Activated T-helper 17 cell treated with anti-CD3 and anti-CD28 coated beads, Interleukin-2, amount 50 U/mL, for 72 hours (primary cell): ENCODE results near the gene MXRA8. TPM values are rescaled to one million over a fixed set of nuclear protein-coding genes. Genes with fewer than 3 reads are reported as not detected.
A peak's percentile ranks its signal among the peaks of the same experiment; 100 is the strongest.

Experiments
- ATAC-seq: fragments of 150-1000 bp; cut with Tn5 transposase; replicated peaks from 2 replicates; pipeline ENCODE4 v1.10.0; 2021; ENCODE audit warnings: mild to moderate bottlenecking, moderate library complexity
- H3K27ac Mint-ChIP-seq: one replicate; pipeline ENCODE4 v1.8.0; 2022; ENCODE audit warnings: mixed read lengths
- H3K27me3 Mint-ChIP-seq: one replicate; pipeline ENCODE4 v1.8.0; 2022; ENCODE audit warnings: mixed read lengths
- H3K36me3 Mint-ChIP-seq: one replicate; pipeline ENCODE4 v1.8.0; 2022; ENCODE audit warnings: low read depth, mild to moderate bottlenecking, mixed read lengths
- H3K4me1 Mint-ChIP-seq: one replicate; pipeline ENCODE4 v1.8.0; 2022; ENCODE audit warnings: mixed read lengths
- H3K4me3 Mint-ChIP-seq: one replicate; pipeline ENCODE4 v1.8.0; 2022; ENCODE audit warnings: mild to moderate bottlenecking, mixed read lengths
- H3K9me3 Mint-ChIP-seq: one replicate; pipeline ENCODE4 v1.8.0; 2022; ENCODE audit warnings: mixed read lengths
- total RNA-seq, 2 donors: library from RNA; stranded (reverse); gene quantifications; one replicate each; pipeline ENCODE4 v1.2.3, GENCODE V29; 2022

MXRA8 gene
- total RNA-seq, 2 donors from 2014 or later: 0.56 TPM; not detected in 1

DNA sequence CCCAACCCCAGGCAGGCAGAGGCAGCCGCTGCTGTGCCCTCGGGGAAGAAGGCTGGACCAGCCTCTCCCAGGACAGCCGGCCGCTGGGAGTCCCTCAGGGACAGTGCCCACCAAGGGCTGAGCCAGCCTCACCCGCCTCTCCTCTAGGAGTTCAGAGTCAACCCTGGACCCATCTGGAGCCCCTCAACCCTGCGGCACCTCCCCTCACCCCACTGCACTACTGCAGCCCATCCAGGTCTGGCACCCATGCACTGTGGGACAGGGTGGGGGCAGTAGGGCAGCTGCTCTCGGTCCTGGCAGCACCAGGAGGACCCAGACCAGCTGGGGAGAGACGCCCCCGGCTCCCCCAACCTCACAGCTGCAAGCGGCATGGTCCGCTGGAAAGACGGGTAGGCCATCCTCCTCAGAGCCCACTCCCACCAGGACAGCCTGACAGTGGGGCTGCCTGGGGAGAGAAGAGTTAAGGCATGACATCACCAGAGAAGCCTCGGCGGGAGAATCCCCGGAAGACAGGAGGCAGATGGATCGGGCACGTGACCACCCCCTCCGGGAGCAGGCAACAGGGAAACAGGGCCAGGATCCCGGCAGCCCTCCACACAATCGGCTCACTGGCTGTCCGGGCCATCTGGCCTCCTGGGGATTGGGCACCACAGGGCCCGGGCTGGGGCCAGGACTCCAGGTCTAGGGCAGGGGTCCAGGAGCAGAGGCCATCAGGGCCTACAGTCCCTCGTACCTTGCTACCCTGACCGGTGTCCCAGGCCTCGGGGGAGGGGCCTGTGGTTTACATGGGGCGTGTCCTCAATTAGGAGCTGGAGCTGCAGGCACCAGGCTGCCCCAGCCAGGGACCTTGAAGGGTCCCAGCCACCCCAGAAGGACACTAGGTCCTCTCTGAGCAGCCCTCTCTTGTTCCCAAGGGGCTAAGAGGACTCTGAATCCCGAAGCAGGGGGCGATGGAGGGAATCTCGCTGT, 53.7 kb downstream of the MXRA8 start:
- Mint-ChIP-seq H3K36me3 (no peaks in the 10 kb centered on the region), H3K9me3 (no peaks in the 10 kb centered on the region), H3K27me3 (no peaks in the 10 kb centered on the region), H3K27ac (no peak overlapping the region), H3K4me1 (no peaks in the 10 kb centered on the region), H3K4me3 (peak overlapping the region; percentile 86)
- no peak for ATAC-seq

DNA sequence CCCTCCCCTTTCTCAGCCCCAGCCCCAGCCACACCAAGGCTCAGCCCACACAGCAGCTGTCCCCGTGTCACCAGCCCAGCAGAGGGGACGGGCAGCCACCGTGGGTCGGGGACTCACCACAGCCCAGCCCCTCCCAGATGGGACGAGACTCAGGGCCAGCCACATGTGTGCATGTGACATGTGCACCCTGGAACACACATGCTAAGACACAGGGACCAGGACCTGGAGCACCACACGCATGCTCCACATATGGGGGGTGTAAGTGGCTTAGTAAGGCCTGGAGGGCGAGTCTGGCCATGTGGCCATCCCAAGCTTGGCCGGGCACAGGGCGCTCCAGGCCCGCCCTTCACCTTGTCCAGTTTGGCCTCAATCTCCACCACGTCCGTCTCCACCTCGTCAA, 54.6 kb downstream of the MXRA8 start:
- no peak for ATAC-seq
- Mint-ChIP-seq H3K27me3 (no peaks in the 10 kb centered on the region), H3K36me3 (no peaks in the 10 kb centered on the region), H3K27ac (no peak overlapping the region), H3K4me1 (no peaks in the 10 kb centered on the region), H3K9me3 (no peaks in the 10 kb centered on the region), H3K4me3 (no peak overlapping the region)

DNA sequence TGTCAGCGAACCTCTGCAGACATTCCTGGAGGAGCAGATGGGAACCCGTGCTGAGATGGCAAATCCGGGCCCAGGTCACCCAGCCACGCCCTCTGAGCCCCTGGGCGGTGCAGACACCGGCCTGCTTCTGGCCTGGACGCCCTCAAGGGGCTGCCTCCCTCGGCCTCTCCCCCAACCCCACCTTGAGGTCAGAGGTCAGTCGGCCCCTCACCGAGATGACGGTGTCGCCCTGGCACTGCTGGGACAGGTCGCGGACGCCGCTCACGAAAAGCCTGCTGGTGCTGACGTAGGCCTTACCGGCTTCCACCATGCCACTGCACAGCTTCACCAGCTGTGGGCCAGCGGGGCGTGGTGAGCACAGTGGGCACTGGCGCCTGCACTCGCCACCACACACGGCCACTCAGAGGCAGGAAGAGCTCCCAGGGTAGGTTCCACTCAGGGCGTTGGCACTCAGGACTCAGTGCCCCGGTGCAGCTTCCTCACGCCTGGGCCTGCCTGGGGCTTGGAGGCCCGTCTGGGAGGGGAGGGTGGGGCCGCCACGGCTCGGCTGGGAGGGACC, 55.3 kb downstream of the MXRA8 start:
- Mint-ChIP-seq H3K27me3 (no peaks in the 10 kb centered on the region), H3K36me3 (no peaks in the 10 kb centered on the region), H3K27ac (no peak overlapping the region), H3K9me3 (no peaks in the 10 kb centered on the region), H3K4me3 (no peak overlapping the region), H3K4me1 (no peaks in the 10 kb centered on the region)
- ATAC-seq: no peak

Other genes with a start within 250 kb of the MXRA8 start
- gene C1orf159, start 242.5 kb downstream of the MXRA8 start, total RNA-seq: 10 to 100 TPM; 15.7 to 18.8 TPM
- under 1 TPM in 1 of 2 donors, not detected in 1; 0.11 TPM for gene TTLL10, start 184.7 kb downstream of the MXRA8 start, total RNA-seq
- 100 to 1,000 TPM; 105 to 796 TPM for gene TNFRSF18, start 152.0 kb downstream of the MXRA8 start, total RNA-seq
- gene TNFRSF4, start 144.4 kb downstream of the MXRA8 start, total RNA-seq: 1,000 to 10,000 TPM in 1 of 2 donors, 100 to 1,000 TPM in 1; 384 to 1,007 TPM
- 100 to 1,000 TPM; 169 to 773 TPM for gene SDF4, start 126.6 kb downstream of the MXRA8 start, total RNA-seq
- 10 to 100 TPM; 10.9 to 16.7 TPM for gene B3GALT6, start 126.3 kb downstream of the MXRA8 start, total RNA-seq
- 1 to 10 TPM; 1.8 to 7.5 TPM for gene C1QTNF12, start 111.8 kb downstream of the MXRA8 start, total RNA-seq
- 10 to 100 TPM; 68.7 to 78.0 TPM for gene UBE2J2, start 84.7 kb downstream of the MXRA8 start, total RNA-seq
- gene SCNN1D, start 78.1 kb downstream of the MXRA8 start, total RNA-seq: 1 to 10 TPM; 4.7 to 9.8 TPM
- gene ACAP3, start 50.6 kb downstream of the MXRA8 start, total RNA-seq: 10 to 100 TPM; 41.4 to 43.3 TPM
- 10 to 100 TPM; 15.9 to 24.0 TPM for gene PUSL1, start 50.0 kb downstream of the MXRA8 start, total RNA-seq
- 100 to 1,000 TPM; 122 to 125 TPM for gene INTS11, start 33.9 kb downstream of the MXRA8 start, total RNA-seq
- gene CPTP, start 33.8 kb downstream of the MXRA8 start, total RNA-seq: 10 to 100 TPM; 16.8 to 22.3 TPM
- gene TAS1R3, start 27.3 kb downstream of the MXRA8 start, total RNA-seq: 1 to 10 TPM in 1 of 2 donors, under 1 TPM in 1; 0.71 to 1.1 TPM
- gene DVL1, start 9.1 kb downstream of the MXRA8 start, total RNA-seq: 10 to 100 TPM; 46.2 to 48.0 TPM
- 100 to 1,000 TPM in 1 of 2 donors, 10 to 100 TPM in 1; 93.3 to 163 TPM for gene AURKAIP1, start 16.7 kb upstream of the MXRA8 start, total RNA-seq
- 100 to 1,000 TPM; 103 to 107 TPM for gene CCNL2, start 40.8 kb upstream of the MXRA8 start, total RNA-seq
- 100 to 1,000 TPM in 1 of 2 donors, 10 to 100 TPM in 1; 57.7 to 147 TPM for gene MRPL20, start 48.7 kb upstream of the MXRA8 start, total RNA-seq
- gene ANKRD65, start 62.7 kb upstream of the MXRA8 start, total RNA-seq: not detected
- 1 to 10 TPM in 1 of 2 donors, under 1 TPM in 1; 0.84 to 6.2 TPM for gene VWA1, start 77.1 kb upstream of the MXRA8 start, total RNA-seq
- 1 to 10 TPM; 1.4 to 2.1 TPM for gene ATAD3C, start 91.1 kb upstream of the MXRA8 start, total RNA-seq
- 10 to 100 TPM; 24.6 to 55.5 TPM for gene ATAD3B, start 113.2 kb upstream of the MXRA8 start, total RNA-seq
- gene ATAD3A, start 153.6 kb upstream of the MXRA8 start, total RNA-seq: 10 to 100 TPM; 24.2 to 56.8 TPM
- 1 to 10 TPM; 2.1 to 2.3 TPM for gene TMEM240, start 182.1 kb upstream of the MXRA8 start, total RNA-seq
- gene SSU72, start 216.3 kb upstream of the MXRA8 start, total RNA-seq: 100 to 1,000 TPM in 1 of 2 donors, 10 to 100 TPM in 1; 75.6 to 133 TPM
- gene FNDC10, start 241.6 kb upstream of the MXRA8 start, total RNA-seq: 1 to 10 TPM; 1.1 to 1.4 TPM